ENCODE results near the gene FCHSD2. TPM values are rescaled to one million over a fixed set of nuclear protein-coding genes. Genes with fewer than 3 reads are reported as not detected.
"Not testable (repeated sequence)": the region's sequence is repeated elsewhere in the genome, so short reads cannot be mapped to it uniquely, and the experiment has no call there.

The FCHSD2 gene
- total and polyA plus RNA-seq, 2 donors from 2014 or later: 8.0 to 58.7 TPM

DNA sequence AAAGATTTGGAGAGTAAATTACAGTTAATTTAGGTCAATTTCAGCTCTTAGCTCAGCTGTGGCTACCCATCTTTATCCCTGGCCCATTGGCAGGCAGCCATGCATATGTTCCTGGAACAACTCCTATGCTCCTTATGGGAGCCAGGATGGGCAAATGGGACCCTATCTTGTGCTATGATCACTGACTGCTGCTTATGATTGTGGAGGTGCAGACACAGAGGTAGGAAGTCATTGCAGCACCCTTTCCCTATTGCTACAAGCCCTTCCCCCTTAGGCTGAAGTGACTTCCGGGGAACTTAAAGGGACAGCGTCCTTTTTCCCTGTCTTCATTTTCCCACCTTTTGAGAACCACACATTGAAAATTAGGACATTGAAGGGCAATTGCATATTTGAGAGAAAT, 112.7 kb downstream of the FCHSD2 start:
- no peak overlapping the region for H3K4me3 ChIP-seq (ENCODE audit: low read length in 3 of 3)
- intact Hi-C loops (cut with DNase I): no loop called here
- H3K27me3 ChIP-seq (ENCODE audit: control insufficient read depth, insufficient read depth, low read length): no peaks in the 10 kb centered on the region
- TF ChIP-seq, protein P1, sequence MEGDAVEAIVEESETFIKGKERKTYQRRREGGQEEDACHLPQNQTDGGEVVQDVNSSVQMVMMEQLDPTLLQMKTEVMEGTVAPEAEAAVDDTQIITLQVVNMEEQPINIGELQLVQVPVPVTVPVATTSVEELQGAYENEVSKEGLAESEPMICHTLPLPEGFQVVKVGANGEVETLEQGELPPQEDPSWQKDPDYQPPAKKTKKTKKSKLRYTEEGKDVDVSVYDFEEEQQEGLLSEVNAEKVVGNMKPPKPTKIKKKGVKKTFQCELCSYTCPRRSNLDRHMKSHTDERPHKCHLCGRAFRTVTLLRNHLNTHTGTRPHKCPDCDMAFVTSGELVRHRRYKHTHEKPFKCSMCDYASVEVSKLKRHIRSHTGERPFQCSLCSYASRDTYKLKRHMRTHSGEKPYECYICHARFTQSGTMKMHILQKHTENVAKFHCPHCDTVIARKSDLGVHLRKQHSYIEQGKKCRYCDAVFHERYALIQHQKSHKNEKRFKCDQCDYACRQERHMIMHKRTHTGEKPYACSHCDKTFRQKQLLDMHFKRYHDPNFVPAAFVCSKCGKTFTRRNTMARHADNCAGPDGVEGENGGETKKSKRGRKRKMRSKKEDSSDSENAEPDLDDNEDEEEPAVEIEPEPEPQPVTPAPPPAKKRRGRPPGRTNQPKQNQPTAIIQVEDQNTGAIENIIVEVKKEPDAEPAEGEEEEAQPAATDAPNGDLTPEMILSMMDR (IDR thresholded peaks at IDR 0.05; ENCODE audit: borderline replicate concordance, extremely low read depth, insufficient read depth): no peak
- H3K36me3 ChIP-seq (ENCODE audit: control insufficient read depth in 2 of 3, insufficient read depth in 3 of 3, low read length in 3 of 3): no peaks in the 10 kb centered on the region
- no peak overlapping the region for H3K27ac ChIP-seq (ENCODE audit: low read depth in 2 of 2, low read length in 2 of 2)
- no peaks in the 10 kb centered on the region for H3K4me1 ChIP-seq (ENCODE audit: control insufficient read depth in 2 of 3, insufficient read depth in 2 of 3, low read depth in 1 of 3, low read length in 3 of 3)
- DNase-seq: no peak
- no peak overlapping the region for H3K9ac ChIP-seq (ENCODE audit: low read length in 3 of 3)
- peaks cover 0 to 15% (median 0%) of the 10 kb centered on the region in 3 donors for H3K9me3 ChIP-seq (ENCODE audit: control insufficient read depth in 2 of 3, insufficient read depth in 1 of 3, low read length in 3 of 3)
- no peak for FAIRE-seq

DNA sequence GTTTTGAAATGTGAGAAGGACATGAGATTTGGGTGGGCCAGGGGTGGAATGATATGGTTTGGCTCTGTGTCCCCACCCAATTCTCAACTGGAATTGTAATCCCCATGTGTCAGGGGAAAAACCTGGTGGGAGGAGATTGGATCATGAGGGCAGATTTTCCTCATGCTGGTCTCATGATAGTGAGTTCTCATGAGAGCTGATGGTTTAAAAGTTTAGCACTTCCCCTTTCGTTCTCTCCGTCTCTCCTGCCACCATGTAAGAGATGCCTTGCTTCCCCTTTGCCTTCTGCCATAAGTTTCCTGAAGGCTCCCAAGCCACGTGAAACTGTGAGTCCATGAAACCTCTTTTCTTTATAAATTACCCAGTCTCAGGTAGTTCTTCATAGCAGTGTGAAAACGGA, 113.5 kb downstream of the FCHSD2 start:
- H3K9ac ChIP-seq (ENCODE audit: low read length in 3 of 3): no peak overlapping the region
- H3K4me3 ChIP-seq (ENCODE audit: low read length in 3 of 3): no peak overlapping the region
- H3K27ac ChIP-seq (ENCODE audit: low read depth in 2 of 2, low read length in 2 of 2): no peak overlapping the region
- FAIRE-seq: no peak
- no peaks in the 10 kb centered on the region for H3K4me1 ChIP-seq (ENCODE audit: control insufficient read depth in 2 of 3, insufficient read depth in 2 of 3, low read depth in 1 of 3, low read length in 3 of 3)
- H3K27me3 ChIP-seq (ENCODE audit: control insufficient read depth, insufficient read depth, low read length): no peaks in the 10 kb centered on the region
- no peaks in the 10 kb centered on the region for H3K36me3 ChIP-seq (ENCODE audit: control insufficient read depth in 2 of 3, insufficient read depth in 3 of 3, low read length in 3 of 3)
- intact Hi-C loops (cut with DNase I): no loop called here
- no peak for DNase-seq
- H3K9me3 ChIP-seq (ENCODE audit: control insufficient read depth in 2 of 3, insufficient read depth in 1 of 3, low read length in 3 of 3): peaks cover 0 to 22% (median 0%) of the 10 kb centered on the region in 3 donors
- TF ChIP-seq, protein P1 (IDR thresholded peaks at IDR 0.05; ENCODE audit: borderline replicate concordance, extremely low read depth, insufficient read depth): no peak

DNA sequence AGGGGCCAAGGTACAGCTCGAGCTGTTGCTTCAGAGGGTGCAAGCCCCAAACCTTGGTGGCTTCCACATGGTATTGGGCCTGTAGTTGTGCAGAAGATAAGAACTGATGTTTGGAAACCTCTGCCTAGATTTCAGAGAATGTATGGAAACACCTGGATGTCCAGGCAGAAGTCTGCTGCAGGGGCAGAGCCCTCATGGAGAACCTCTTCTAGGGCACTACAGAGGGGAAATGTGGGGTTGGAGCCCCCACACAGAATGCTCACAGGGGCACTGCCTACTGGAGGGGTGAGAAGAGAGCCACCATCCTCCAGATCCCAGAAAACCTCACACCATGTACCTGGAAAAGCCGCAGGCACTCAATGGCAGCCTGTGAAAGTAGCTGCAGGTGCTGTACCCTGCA, 114.3 kb downstream of the FCHSD2 start:
- H3K4me3 ChIP-seq (ENCODE audit: low read length in 3 of 3); DNase-seq; H3K36me3 ChIP-seq (ENCODE audit: control insufficient read depth in 2 of 3, insufficient read depth in 3 of 3, low read length in 3 of 3); H3K27me3 ChIP-seq (ENCODE audit: control insufficient read depth, insufficient read depth, low read length); H3K27ac ChIP-seq (ENCODE audit: low read depth in 2 of 2, low read length in 2 of 2); H3K9ac ChIP-seq (ENCODE audit: low read length in 3 of 3); FAIRE-seq; intact Hi-C loops (cut with DNase I); H3K4me1 ChIP-seq (ENCODE audit: control insufficient read depth in 2 of 3, insufficient read depth in 2 of 3, low read depth in 1 of 3, low read length in 3 of 3): not testable (repeated sequence)
- peaks cover 0 to 27% (median 2%) of the 10 kb centered on the region in 3 donors for H3K9me3 ChIP-seq (ENCODE audit: control insufficient read depth in 2 of 3, insufficient read depth in 1 of 3, low read length in 3 of 3)

DNA sequence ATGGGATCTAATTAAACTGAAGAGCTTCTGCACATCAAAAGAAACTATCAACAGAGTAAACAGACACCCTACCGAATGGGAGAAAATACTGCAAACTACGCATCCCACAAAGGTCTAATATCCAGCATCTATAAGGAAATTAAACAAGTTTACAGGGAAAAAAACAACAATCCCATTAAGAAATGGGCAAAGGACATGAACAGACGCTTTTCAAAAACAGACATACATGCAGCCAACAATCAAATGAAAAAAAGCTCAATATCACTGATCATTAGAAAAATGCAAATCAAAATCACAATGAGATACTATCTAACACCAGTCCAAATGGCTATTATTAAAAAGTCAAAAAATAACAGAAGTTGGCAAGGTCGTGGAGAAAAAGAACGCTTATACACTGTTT, 117.5 kb downstream of the FCHSD2 start:
- Histone ChIP-seq H3K27ac (ENCODE audit: low read depth in 2 of 2, low read length in 2 of 2) (no peak overlapping the region), H3K36me3 (ENCODE audit: control insufficient read depth in 2 of 3, insufficient read depth in 3 of 3, low read length in 3 of 3) (no peaks in the 10 kb centered on the region), H3K27me3 (ENCODE audit: control insufficient read depth, insufficient read depth, low read length) (no peaks in the 10 kb centered on the region), H3K9me3 (ENCODE audit: control insufficient read depth in 2 of 3, insufficient read depth in 1 of 3, low read length in 3 of 3) (peaks cover 0 to 27% (median 2%) of the 10 kb centered on the region in 3 donors), H3K4me3 (ENCODE audit: low read length in 3 of 3) (no peak overlapping the region), H3K4me1 (ENCODE audit: control insufficient read depth in 2 of 3, insufficient read depth in 2 of 3, low read depth in 1 of 3, low read length in 3 of 3) (no peaks in the 10 kb centered on the region), H3K9ac (ENCODE audit: low read length in 3 of 3) (no peak overlapping the region)
- no peak for FAIRE-seq
- intact Hi-C loops (cut with DNase I): no loop called here
- TF ChIP-seq, protein P1 (IDR thresholded peaks at IDR 0.05; ENCODE audit: borderline replicate concordance, extremely low read depth, insufficient read depth): no peak
- DNase-seq: no peak

Measured in kidney (tissue), 14 donors.